ENCODE data around the gene DNAJC30. TPM values are rescaled to one million over a fixed set of nuclear protein-coding genes. Genes with fewer than 3 reads are reported as not detected.

The DNAJC30 gene
- polyA plus RNA-seq, 1 donor from 2014 or later: 1.3 TPM

DNA sequence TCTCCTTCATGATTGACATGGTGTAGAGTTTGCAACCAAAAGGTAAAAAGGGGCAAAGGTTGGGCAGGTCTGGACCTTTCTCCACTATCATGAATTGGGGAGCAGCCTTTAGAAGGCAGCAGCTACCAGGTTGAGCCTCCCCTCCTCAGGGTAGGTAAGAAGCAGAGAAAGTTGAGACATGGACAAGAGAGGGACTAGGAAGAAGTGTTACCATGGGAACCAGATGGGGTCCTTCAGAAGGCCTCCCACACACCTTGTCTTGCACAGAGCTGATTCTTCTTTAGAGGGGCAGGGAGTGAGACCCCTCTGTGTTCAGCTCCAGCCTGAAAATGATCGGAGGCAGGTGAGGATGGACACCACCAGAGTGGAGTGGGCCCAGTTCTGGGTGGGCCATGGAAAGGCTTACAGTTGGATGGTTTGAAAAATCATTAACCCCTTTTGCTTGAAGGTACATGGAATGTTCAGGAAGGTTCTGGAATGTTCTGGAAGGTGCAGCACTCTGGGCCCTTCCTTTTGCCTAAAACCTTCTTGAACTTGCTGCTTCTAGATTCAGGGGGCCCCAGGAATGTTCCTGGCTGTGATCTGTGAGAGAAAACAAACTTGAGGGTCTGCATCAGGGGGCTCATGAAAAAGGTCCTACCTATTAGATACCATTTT lies 8.7 kb downstream of the DNAJC30 start:
- Histone ChIP-seq H3K36me3 (ENCODE audit: insufficient read depth, low read length) (no peaks in the 10 kb centered on the region), H3K4me3 (ENCODE audit: low read length) (no peak overlapping the region), H2AFZ (ENCODE audit: low read depth, low read length) (no peak overlapping the region), H3K4me2 (ENCODE audit: low read length) (no peak overlapping the region), H3K27me3 (ENCODE audit: insufficient read depth, low read depth, low read length) (no peaks in the 10 kb centered on the region), H3K79me2 (replicated peaks; ENCODE audit: insufficient read depth, low read length) (peaks cover 7% of the 10 kb centered on the region), H4K20me1 (ENCODE audit: insufficient read depth) (no peaks in the 10 kb centered on the region), H3K9me3 (ENCODE audit: low read length) (no peaks in the 10 kb centered on the region), H3K9me2 (ENCODE audit: insufficient read depth, low read length) (no peaks in the 10 kb centered on the region), H3K9ac (ENCODE audit: low read length) (no peak overlapping the region), H3K27ac (ENCODE audit: low read length) (no peak overlapping the region), H3F3A (ENCODE audit: insufficient read depth, low read length, poor library complexity, severe bottlenecking) (no peaks in the 10 kb centered on the region)
- TF ChIP-seq POLR2AphosphoS5 (IDR thresholded peaks at IDR 0.05) (peak; percentile 29), SMC3 (conservative IDR thresholded peaks at IDR 0.05; ENCODE audit: poor library complexity) (no peak)

DNA sequence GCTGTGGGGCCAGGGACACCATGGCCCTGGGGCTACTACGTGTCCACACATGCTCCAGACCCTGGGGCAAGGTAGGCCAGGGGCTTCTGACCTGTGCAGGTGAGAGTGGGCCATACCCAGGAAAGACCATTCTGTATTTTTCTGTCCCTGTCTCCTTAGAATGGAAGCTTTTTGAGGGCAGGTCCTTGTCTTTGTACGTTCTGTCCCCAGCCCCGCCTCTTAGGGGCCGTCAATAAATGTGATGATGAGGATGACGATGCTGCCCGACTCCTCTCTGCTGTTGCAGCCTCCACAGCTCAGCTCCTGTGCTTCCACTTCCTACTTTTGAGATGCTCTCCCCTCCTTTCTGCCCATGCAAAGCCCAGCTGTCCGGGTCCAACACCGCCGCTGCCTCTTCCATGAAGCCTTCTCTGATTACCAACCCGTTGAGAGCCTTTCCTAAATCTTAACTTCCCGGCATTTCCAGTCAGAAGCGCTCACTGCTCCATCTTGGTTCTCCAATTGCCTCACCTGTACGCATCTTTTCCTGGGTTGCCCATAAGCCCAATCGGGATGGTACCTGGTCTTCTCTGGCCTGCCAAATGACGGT lies 11.3 kb downstream of the DNAJC30 start:
- no peak for TF ChIP-seq TAF1 (IDR thresholded peaks at IDR 0.05; ENCODE audit: low read depth)
- no peak for TF ChIP-seq MXI1 (conservative IDR thresholded peaks at IDR 0.05; ENCODE audit: poor library complexity, severe bottlenecking)
- TF ChIP-seq, protein P1, sequence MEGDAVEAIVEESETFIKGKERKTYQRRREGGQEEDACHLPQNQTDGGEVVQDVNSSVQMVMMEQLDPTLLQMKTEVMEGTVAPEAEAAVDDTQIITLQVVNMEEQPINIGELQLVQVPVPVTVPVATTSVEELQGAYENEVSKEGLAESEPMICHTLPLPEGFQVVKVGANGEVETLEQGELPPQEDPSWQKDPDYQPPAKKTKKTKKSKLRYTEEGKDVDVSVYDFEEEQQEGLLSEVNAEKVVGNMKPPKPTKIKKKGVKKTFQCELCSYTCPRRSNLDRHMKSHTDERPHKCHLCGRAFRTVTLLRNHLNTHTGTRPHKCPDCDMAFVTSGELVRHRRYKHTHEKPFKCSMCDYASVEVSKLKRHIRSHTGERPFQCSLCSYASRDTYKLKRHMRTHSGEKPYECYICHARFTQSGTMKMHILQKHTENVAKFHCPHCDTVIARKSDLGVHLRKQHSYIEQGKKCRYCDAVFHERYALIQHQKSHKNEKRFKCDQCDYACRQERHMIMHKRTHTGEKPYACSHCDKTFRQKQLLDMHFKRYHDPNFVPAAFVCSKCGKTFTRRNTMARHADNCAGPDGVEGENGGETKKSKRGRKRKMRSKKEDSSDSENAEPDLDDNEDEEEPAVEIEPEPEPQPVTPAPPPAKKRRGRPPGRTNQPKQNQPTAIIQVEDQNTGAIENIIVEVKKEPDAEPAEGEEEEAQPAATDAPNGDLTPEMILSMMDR (IDR thresholded peaks at IDR 0.05; ENCODE audit: poor library complexity, severe bottlenecking): no peak
- no peak for TF ChIP-seq EP300 (conservative IDR thresholded peaks at IDR 0.05; ENCODE audit: poor library complexity, severe bottlenecking)
- TF ChIP-seq, protein P2, sequence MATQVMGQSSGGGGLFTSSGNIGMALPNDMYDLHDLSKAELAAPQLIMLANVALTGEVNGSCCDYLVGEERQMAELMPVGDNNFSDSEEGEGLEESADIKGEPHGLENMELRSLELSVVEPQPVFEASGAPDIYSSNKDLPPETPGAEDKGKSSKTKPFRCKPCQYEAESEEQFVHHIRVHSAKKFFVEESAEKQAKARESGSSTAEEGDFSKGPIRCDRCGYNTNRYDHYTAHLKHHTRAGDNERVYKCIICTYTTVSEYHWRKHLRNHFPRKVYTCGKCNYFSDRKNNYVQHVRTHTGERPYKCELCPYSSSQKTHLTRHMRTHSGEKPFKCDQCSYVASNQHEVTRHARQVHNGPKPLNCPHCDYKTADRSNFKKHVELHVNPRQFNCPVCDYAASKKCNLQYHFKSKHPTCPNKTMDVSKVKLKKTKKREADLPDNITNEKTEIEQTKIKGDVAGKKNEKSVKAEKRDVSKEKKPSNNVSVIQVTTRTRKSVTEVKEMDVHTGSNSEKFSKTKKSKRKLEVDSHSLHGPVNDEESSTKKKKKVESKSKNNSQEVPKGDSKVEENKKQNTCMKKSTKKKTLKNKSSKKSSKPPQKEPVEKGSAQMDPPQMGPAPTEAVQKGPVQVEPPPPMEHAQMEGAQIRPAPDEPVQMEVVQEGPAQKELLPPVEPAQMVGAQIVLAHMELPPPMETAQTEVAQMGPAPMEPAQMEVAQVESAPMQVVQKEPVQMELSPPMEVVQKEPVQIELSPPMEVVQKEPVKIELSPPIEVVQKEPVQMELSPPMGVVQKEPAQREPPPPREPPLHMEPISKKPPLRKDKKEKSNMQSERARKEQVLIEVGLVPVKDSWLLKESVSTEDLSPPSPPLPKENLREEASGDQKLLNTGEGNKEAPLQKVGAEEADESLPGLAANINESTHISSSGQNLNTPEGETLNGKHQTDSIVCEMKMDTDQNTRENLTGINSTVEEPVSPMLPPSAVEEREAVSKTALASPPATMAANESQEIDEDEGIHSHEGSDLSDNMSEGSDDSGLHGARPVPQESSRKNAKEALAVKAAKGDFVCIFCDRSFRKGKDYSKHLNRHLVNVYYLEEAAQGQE (IDR thresholded peaks at IDR 0.05; ENCODE audit: borderline replicate concordance): no peak
- TF ChIP-seq RAD21 (conservative IDR thresholded peaks at IDR 0.05): no peak
- no peak for TF ChIP-seq EZH2 (IDR thresholded peaks at IDR 0.05; ENCODE audit: borderline replicate concordance, insufficient read depth, low read length, poor library complexity, severe bottlenecking)
- no peak for TF ChIP-seq SMC3 (conservative IDR thresholded peaks at IDR 0.05; ENCODE audit: poor library complexity)
- TF ChIP-seq POLR2AphosphoS5 (IDR thresholded peaks at IDR 0.05): no peak
- Histone ChIP-seq H3K9ac (ENCODE audit: low read length) (no peak overlapping the region), H4K20me1 (ENCODE audit: insufficient read depth) (no peaks in the 10 kb centered on the region), H3F3A (ENCODE audit: insufficient read depth, low read length, poor library complexity, severe bottlenecking) (no peaks in the 10 kb centered on the region), H3K27ac (ENCODE audit: low read length) (no peak overlapping the region), H3K9me2 (ENCODE audit: insufficient read depth, low read length) (no peaks in the 10 kb centered on the region), H3K27me3 (ENCODE audit: insufficient read depth, low read depth, low read length) (no peaks in the 10 kb centered on the region), H3K79me2 (replicated peaks; ENCODE audit: insufficient read depth, low read length) (peaks cover 18% of the 10 kb centered on the region), H3K36me3 (ENCODE audit: insufficient read depth, low read length) (no peaks in the 10 kb centered on the region), H3K4me3 (ENCODE audit: low read length) (no peak overlapping the region), H2AFZ (ENCODE audit: low read depth, low read length) (no peak overlapping the region), H3K4me2 (ENCODE audit: low read length) (no peak overlapping the region), H3K9me3 (ENCODE audit: low read length) (no peaks in the 10 kb centered on the region)
